HepG2 (cell line): ENCODE data around the gene SRRM2. TPM values are rescaled to one million over a fixed set of nuclear protein-coding genes. Genes with fewer than 3 reads are reported as not detected.

Source experiments
- CHD4 ChIP-seq: fragments of 200-600 bp; sonication (generic); IDR thresholded peaks from 2 replicates; pipeline ENCODE4 v1.7.0; 2017; ENCODE audit warnings: mild to moderate bottlenecking, low read length, borderline replicate concordance
- HMGA1 ChIP-seq: sonication (generic); formaldehyde crosslinking; conservative IDR thresholded peaks from 2 replicates; pipeline ENCODE4 v1.4.0; 2020; ENCODE audit warnings: missing genetic modification reagents
- HOXA5 ChIP-seq: sonication (generic); formaldehyde crosslinking; IDR thresholded peaks from 2 replicates; pipeline ENCODE4 v1.4.0; 2020; ENCODE audit warnings: missing genetic modification reagents
- NFE2L2 ChIP-seq: fragments of 150-350 bp; IDR thresholded peaks from 2 replicates; pipeline ENCODE4 v1.6.1; 2014; ENCODE audit warnings: low read length
- POLR2A ChIP-seq, 2 experiments: IDR thresholded peaks; 2 replicates each; pipeline ENCODE4 v1.6.1; 2011; ENCODE audit warnings: low read depth in 2 of 2, low read length in 2 of 2, mild to moderate bottlenecking in 1 of 2, moderate library complexity in 1 of 2; ENCODE audit not compliant: insufficient read depth in 1 of 2
- TMF1 ChIP-seq: sonication (generic); formaldehyde crosslinking; IDR thresholded peaks from 2 replicates; pipeline ENCODE4 v1.8.1; 2022; ENCODE audit warnings: low read depth, missing genetic modification reagents
- U2AF1 ChIP-seq: fragments of 200-400 bp; formaldehyde crosslinking; optimal IDR thresholded peaks from 2 replicates; pipeline ENCODE3; 2017; ENCODE audit warnings: mild to moderate bottlenecking, low read depth, low read length
- ZNF446 ChIP-seq: sonication (generic); formaldehyde crosslinking; IDR thresholded peaks from 2 replicates; pipeline ENCODE4 v1.5.0; 2020; ENCODE audit warnings: mild to moderate bottlenecking, missing genetic modification reagents
- ZNF468 ChIP-seq: sonication (generic); formaldehyde crosslinking; IDR thresholded peaks from 2 replicates; pipeline ENCODE4 v1.8.0; 2022; ENCODE audit warnings: mild to moderate bottlenecking, moderate library complexity, missing genetic modification reagents
- ZNF543 ChIP-seq: sonication (generic); formaldehyde crosslinking; IDR thresholded peaks from 2 replicates; pipeline ENCODE4 v1.4.0; 2020; ENCODE audit warnings: mild to moderate bottlenecking, missing genetic modification reagents
- polyA plus RNA-seq, 8 experiments: library from polyadenylated mRNA; depleted of rRNA in 3 of 8; stranded (reverse) in 7 of 8; unstranded in 1 of 8; fragments of >200 nt; fragmentation: Illumina TruSeq in 4 of 8; extraction: Trizol in 4 of 8; gene quantifications; 2 replicates each; pipeline versions ENCODE4 v1.2.1 to v1.2.3, GENCODE V29; 2011 to 2016; ENCODE audit warnings: low read depth in 4 of 8, missing spikeins in 1 of 8, mixed read lengths in 1 of 8; ENCODE audit not compliant: insufficient read depth in 1 of 8
- total RNA-seq, 5 experiments: library from RNA; depleted of rRNA; stranded (reverse); fragments of >200 nt; fragmentation: Illumina TruSeq; extraction: Trizol; gene quantifications; 2 replicates each; pipeline ENCODE4 v1.2.3, GENCODE V29; 2016; ENCODE audit warnings: low read depth in 1 of 5
- TF ChIP-seq, protein P1 (sequence below): IDR thresholded peaks from 2 replicates; pipeline ENCODE4 v1.6.1; 2016; ENCODE audit warnings: low read depth
- TF ChIP-seq, protein P2 (sequence below): sonication (generic); formaldehyde crosslinking; IDR thresholded peaks from 2 replicates; pipeline ENCODE4 v1.5.0; 2020; ENCODE audit warnings: mild to moderate bottlenecking, missing genetic modification reagents, borderline replicate concordance
- TF ChIP-seq, protein P3 (sequence below): sonication (generic); formaldehyde crosslinking; IDR thresholded peaks from 2 replicates; pipeline ENCODE4 v1.5.0; 2020; ENCODE audit warnings: missing genetic modification reagents
- TF ChIP-seq, protein P4 (sequence below): sonication (generic); formaldehyde crosslinking; IDR thresholded peaks from 2 replicates; pipeline ENCODE4 v1.9.0; 2021; ENCODE audit warnings: missing genetic modification reagents, borderline replicate concordance
- TF ChIP-seq, protein P5 (sequence below): sonication (generic); formaldehyde crosslinking; IDR thresholded peaks from 2 replicates; pipeline ENCODE4 v1.8.0; 2022; ENCODE audit warnings: missing genetic modification reagents, mild to moderate bottlenecking, moderate library complexity, borderline replicate concordance
- TF ChIP-seq, protein P6 (sequence below): sonication (generic); formaldehyde crosslinking; IDR thresholded peaks from 2 replicates; pipeline ENCODE4 v1.5.0; 2020; ENCODE audit warnings: missing genetic modification reagents

Gene SRRM2
- total and polyA plus RNA-seq, 2 of the 13 experiments (the other 11 are each of a cell fraction or from before 2014, with no cell fraction given) = 50.4 to 112 TPM

DNA sequence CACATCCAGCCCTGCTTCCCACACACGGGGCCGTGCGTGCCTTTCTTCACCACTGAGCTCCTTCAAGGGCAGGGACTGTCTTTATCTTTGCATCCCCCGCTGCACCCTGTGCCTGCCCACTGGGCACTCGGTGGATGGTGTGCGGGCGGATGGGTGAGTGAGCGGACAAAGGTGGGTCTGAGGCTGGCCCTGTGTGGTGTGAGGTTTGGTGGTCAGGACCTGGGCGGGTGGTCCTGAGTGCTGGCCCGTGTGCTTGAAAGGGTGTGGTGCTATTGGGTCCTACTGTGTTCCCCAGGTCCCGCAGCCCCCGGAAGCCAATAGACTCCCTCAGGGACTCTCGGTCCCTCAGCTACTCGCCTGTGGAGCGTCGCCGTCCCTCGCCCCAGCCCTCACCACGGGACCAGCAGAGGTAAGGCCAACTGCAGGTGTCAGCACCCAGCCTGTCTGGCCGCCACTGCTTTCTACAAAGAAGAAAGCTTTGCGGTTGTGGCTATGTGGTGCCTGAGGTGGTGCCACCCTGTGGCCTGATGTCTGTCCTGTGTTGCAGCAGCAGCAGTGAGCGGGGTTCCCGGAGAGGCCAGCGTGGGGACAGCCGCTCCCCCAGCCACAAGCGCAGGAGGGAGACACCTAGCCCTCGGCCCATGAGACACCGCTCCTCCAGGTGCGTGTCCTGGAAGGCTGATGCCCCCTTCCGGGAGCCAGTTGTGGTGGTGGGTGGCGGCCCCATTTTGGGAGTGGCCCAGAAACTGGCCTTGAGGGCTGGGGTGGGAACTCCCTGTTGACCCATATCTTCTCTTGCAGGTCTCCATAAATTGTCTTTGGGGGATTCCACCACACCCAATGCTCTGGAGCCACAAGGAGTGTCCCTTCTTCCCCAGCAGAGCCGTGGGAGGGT lies 17.9 kb downstream of the SRRM2 start (continued):
- TF ChIP-seq, protein P1, sequence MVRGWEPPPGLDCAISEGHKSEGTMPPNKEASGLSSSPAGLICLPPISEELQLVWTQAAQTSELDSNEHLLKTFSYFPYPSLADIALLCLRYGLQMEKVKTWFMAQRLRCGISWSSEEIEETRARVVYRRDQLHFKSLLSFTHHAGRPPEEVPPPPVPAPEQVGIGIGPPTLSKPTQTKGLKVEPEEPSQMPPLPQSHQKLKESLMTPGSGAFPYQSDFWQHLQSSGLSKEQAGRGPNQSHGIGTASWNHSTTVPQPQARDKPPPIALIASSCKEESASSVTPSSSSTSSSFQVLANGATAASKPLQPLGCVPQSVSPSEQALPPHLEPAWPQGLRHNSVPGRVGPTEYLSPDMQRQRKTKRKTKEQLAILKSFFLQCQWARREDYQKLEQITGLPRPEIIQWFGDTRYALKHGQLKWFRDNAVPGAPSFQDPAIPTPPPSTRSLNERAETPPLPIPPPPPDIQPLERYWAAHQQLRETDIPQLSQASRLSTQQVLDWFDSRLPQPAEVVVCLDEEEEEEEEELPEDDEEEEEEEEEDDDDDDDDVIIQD (CRISPR knock-in tag) = no peak
- TF ChIP-seq, protein P2, sequence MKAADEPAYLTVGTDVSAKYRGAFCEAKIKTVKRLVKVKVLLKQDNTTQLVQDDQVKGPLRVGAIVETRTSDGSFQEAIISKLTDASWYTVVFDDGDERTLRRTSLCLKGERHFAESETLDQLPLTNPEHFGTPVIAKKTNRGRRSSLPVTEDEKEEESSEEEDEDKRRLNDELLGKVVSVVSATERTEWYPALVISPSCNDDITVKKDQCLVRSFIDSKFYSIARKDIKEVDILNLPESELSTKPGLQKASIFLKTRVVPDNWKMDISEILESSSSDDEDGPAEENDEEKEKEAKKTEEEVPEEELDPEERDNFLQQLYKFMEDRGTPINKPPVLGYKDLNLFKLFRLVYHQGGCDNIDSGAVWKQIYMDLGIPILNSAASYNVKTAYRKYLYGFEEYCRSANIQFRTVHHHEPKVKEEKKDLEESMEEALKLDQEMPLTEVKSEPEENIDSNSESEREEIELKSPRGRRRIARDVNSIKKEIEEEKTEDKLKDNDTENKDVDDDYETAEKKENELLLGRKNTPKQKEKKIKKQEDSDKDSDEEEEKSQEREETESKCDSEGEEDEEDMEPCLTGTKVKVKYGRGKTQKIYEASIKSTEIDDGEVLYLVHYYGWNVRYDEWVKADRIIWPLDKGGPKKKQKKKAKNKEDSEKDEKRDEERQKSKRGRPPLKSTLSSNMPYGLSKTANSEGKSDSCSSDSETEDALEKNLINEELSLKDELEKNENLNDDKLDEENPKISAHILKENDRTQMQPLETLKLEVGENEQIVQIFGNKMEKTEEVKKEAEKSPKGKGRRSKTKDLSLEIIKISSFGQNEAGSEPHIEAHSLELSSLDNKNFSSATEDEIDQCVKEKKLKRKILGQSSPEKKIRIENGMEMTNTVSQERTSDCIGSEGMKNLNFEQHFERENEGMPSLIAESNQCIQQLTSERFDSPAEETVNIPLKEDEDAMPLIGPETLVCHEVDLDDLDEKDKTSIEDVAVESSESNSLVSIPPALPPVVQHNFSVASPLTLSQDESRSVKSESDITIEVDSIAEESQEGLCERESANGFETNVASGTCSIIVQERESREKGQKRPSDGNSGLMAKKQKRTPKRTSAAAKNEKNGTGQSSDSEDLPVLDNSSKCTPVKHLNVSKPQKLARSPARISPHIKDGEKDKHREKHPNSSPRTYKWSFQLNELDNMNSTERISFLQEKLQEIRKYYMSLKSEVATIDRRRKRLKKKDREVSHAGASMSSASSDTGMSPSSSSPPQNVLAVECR (CRISPR knock-in tag) = no peak
- TF ChIP-seq U2AF1 (peak; percentile 41), NFE2L2 (no peak), CHD4 (no peak), ZNF543 (no peak), POLR2A (IDR thresholded peaks at IDR 0.05; ENCODE audit: insufficient read depth in 1 of 2, low read depth in 2 of 2, low read length in 2 of 2) (peak in 1 of 2 experiments; percentile 30; a peak in 1 of 4 replicates), HOXA5 (no peak), TMF1 (no peak), ZNF446 (CRISPR knock-in tag) (no peak), ZNF468 (CRISPR knock-in tag) (no peak), HMGA1 (CRISPR knock-in tag) (no peak)
- TF ChIP-seq, protein P3, sequence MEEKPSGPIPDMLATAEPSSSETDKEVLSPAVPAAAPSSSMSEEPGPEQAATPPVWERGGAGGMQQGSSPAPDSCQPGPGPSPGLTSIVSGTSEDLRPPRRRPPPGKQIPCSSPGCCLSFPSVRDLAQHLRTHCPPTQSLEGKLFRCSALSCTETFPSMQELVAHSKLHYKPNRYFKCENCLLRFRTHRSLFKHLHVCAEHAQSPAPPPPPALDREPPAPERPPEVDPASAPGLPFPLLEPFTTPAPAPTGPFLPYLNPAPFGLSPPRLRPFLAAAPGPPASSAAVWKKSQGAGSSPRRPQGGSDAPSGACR (CRISPR knock-in tag) = no peak
- TF ChIP-seq, protein P4, sequence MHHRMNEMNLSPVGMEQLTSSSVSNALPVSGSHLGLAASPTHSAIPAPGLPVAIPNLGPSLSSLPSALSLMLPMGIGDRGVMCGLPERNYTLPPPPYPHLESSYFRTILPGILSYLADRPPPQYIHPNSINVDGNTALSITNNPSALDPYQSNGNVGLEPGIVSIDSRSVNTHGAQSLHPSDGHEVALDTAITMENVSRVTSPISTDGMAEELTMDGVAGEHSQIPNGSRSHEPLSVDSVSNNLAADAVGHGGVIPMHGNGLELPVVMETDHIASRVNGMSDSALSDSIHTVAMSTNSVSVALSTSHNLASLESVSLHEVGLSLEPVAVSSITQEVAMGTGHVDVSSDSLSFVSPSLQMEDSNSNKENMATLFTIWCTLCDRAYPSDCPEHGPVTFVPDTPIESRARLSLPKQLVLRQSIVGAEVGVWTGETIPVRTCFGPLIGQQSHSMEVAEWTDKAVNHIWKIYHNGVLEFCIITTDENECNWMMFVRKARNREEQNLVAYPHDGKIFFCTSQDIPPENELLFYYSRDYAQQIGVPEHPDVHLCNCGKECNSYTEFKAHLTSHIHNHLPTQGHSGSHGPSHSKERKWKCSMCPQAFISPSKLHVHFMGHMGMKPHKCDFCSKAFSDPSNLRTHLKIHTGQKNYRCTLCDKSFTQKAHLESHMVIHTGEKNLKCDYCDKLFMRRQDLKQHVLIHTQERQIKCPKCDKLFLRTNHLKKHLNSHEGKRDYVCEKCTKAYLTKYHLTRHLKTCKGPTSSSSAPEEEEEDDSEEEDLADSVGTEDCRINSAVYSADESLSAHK (CRISPR knock-in tag) = no peak
- TF ChIP-seq, protein P5, sequence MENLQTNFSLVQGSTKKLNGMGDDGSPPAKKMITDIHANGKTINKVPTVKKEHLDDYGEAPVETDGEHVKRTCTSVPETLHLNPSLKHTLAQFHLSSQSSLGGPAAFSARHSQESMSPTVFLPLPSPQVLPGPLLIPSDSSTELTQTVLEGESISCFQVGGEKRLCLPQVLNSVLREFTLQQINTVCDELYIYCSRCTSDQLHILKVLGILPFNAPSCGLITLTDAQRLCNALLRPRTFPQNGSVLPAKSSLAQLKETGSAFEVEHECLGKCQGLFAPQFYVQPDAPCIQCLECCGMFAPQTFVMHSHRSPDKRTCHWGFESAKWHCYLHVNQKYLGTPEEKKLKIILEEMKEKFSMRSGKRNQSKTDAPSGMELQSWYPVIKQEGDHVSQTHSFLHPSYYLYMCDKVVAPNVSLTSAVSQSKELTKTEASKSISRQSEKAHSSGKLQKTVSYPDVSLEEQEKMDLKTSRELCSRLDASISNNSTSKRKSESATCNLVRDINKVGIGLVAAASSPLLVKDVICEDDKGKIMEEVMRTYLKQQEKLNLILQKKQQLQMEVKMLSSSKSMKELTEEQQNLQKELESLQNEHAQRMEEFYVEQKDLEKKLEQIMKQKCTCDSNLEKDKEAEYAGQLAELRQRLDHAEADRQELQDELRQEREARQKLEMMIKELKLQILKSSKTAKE = no peak
- TF ChIP-seq, protein P6, sequence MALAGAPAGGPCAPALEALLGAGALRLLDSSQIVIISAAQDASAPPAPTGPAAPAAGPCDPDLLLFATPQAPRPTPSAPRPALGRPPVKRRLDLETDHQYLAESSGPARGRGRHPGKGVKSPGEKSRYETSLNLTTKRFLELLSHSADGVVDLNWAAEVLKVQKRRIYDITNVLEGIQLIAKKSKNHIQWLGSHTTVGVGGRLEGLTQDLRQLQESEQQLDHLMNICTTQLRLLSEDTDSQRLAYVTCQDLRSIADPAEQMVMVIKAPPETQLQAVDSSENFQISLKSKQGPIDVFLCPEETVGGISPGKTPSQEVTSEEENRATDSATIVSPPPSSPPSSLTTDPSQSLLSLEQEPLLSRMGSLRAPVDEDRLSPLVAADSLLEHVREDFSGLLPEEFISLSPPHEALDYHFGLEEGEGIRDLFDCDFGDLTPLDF (CRISPR knock-in tag) = no peak
